Measurements from ENCODE around the gene AFDN. TPM values are rescaled to one million over a fixed set of nuclear protein-coding genes. Genes with fewer than 3 reads are reported as not detected.
A peak's percentile ranks its signal among the peaks of the same experiment; 100 is the strongest.

The AFDN gene
- total RNA-seq, result 100 to 1,000 TPM; 149 to 517 (median 265) TPM

- ATAC-seq (ENCODE audit: low FRiP score in 2 of 2), result peak in 1 of 2 donors; percentile 1
- no peaks in the 10 kb centered on the region for H3K36me3 ChIP-seq
- no peaks in the 10 kb centered on the region for H3K9me3 ChIP-seq
- H3K4me1 ChIP-seq, result peaks cover 22 to 48% (median 34%) of the 10 kb centered on the region in 4 donors
- peak within 1 kb of the TSS; percentile 67 to 81 (median 78) for H3K4me3 ChIP-seq
- DNase-seq, result no peak
- TF ChIP-seq POLR2AphosphoS5 (IDR thresholded peaks at IDR 0.05), result no peak
- no peak for TF ChIP-seq POLR2A (IDR thresholded peaks at IDR 0.05)
- TF ChIP-seq EP300 (IDR thresholded peaks at IDR 0.05), result no peak
- no peak for TF ChIP-seq CTCF (IDR thresholded peaks at IDR 0.05)
- WGBS, 2 donors, result 0% methylated on average over 24 to 41 of the region's 108 CpGs
- H3K27me3 ChIP-seq, result peaks cover 0 to 9% (median 4%) of the 10 kb centered on the region in 4 donors
- H3K27ac ChIP-seq, result peak within 1 kb of the TSS; percentile 78 to 92 (median 86)
Observed at GRCh38 chr6:167826896-167827582, at the start of gene AFDN. TSS of gene AFDN (plus strand) at chr6:167826911. CDS start at chr6:167827133, 222 bp downstream.

- no peaks in the 10 kb centered on the region for H3K36me3 ChIP-seq
- no peaks in the 10 kb centered on the region for H3K9me3 ChIP-seq
- DNase-seq, result peak in 1 of 2 donors; percentile 86
- no peak overlapping the region for H3K4me3 ChIP-seq
- 62 to 81% methylated on average over 21 of the region's 21 CpGs for WGBS, 2 donors
- no peaks in the 10 kb centered on the region for H3K27me3 ChIP-seq
- peak; percentile 49 to 88 for ATAC-seq (ENCODE audit: low FRiP score in 2 of 2)
- peak in 1 of 4 donors; percentile 45 for TF ChIP-seq EP300 (IDR thresholded peaks at IDR 0.05)
- no peak for TF ChIP-seq POLR2AphosphoS5 (IDR thresholded peaks at IDR 0.05)
- TF ChIP-seq CTCF (IDR thresholded peaks at IDR 0.05), result no peak
- H3K4me1 ChIP-seq, result peaks cover 0 to 9% (median 0%) of the 10 kb centered on the region in 4 donors
- peak overlapping the region in 2 of 4 donors; percentile 40 to 71 for H3K27ac ChIP-seq
Observed at GRCh38 chr6:167778497-167779128, 48.1 kb upstream of the AFDN start.

GRCh38 chr6:167779129-167779992, 47.4 kb upstream of the AFDN start:
- no peak for TF ChIP-seq EP300 (IDR thresholded peaks at IDR 0.05)
- no peak for TF ChIP-seq POLR2A (IDR thresholded peaks at IDR 0.05)
- TF ChIP-seq CTCF (IDR thresholded peaks at IDR 0.05), result no peak
- no peak for TF ChIP-seq POLR2AphosphoS5 (IDR thresholded peaks at IDR 0.05)
- Histone ChIP-seq H3K27ac (peak overlapping the region in 1 of 4 donors; percentile 71), H3K27me3 (no peaks in the 10 kb centered on the region), H3K4me3 (no peak overlapping the region), H3K4me1 (peaks cover 0 to 9% (median 0%) of the 10 kb centered on the region in 4 donors), H3K9me3 (no peaks in the 10 kb centered on the region), H3K36me3 (no peaks in the 10 kb centered on the region)
- DNase-seq, result no peak
- whole genome bisulfite sequencing, 2 donors, result 91 to 93% methylated on average over 15 to 20 of the region's 20 CpGs
- no peak for ATAC-seq (ENCODE audit: low FRiP score in 2 of 2)

GRCh38 chr6:167779993-167780655, 46.6 kb upstream of the AFDN start:
- Histone ChIP-seq H3K27me3 (no peaks in the 10 kb centered on the region), H3K4me1 (peaks cover 0 to 9% (median 0%) of the 10 kb centered on the region in 4 donors), H3K4me3 (no peak overlapping the region), H3K36me3 (no peaks in the 10 kb centered on the region), H3K9me3 (no peaks in the 10 kb centered on the region), H3K27ac (no peak overlapping the region)
- ATAC-seq (ENCODE audit: low FRiP score in 2 of 2) (no peak), DNase-seq (no peak)
- TF ChIP-seq EP300 (IDR thresholded peaks at IDR 0.05) (no peak), POLR2A (IDR thresholded peaks at IDR 0.05) (no peak), CTCF (IDR thresholded peaks at IDR 0.05) (no peak)
- 82 to 85% methylated on average over 15 of the region's 15 CpGs for WGBS, 2 donors

All from upper lobe of left lung (tissue), 6 donors.